ENCODE results near the gene VEGFB. TPM values are rescaled to one million over a fixed set of nuclear protein-coding genes. Genes with fewer than 3 reads are reported as not detected.

Gene VEGFB
- 70.5 and 97.3 TPM in 2 replicates for total RNA-seq

GRCh38 chr11:64233913-64234586 is at the start of gene VEGFB:
VEGFB (plus strand) TSS chr11:64234584; CDS start chr11:64234834, 250 bp downstream.

GRCh38 chr11:64185693-64186491 is 48.5 kb upstream of the VEGFB start, which contains the start of gene STIP1:
STIP1 (plus strand) TSS chr11:64186171; CDS start chr11:64186262, 91 bp downstream.

GRCh38 chr11:64206457-64207255 is 27.7 kb upstream of the VEGFB start, which contains the start of gene FERMT3:
FERMT3 (plus strand) TSS chr11:64206721; CDS start chr11:64207365, 644 bp downstream.

GRCh38 chr11:64225608-64226506 is 8.5 kb upstream of the VEGFB start, which contains the start of the genes NUDT22 and TRPT1:
NUDT22 (plus strand) TSS chr11:64226274; CDS start chr11:64226653, 379 bp downstream.
TRPT1 (minus strand) TSS chr11:64226186; CDS start chr11:64225860, 326 bp downstream.

DNA sequence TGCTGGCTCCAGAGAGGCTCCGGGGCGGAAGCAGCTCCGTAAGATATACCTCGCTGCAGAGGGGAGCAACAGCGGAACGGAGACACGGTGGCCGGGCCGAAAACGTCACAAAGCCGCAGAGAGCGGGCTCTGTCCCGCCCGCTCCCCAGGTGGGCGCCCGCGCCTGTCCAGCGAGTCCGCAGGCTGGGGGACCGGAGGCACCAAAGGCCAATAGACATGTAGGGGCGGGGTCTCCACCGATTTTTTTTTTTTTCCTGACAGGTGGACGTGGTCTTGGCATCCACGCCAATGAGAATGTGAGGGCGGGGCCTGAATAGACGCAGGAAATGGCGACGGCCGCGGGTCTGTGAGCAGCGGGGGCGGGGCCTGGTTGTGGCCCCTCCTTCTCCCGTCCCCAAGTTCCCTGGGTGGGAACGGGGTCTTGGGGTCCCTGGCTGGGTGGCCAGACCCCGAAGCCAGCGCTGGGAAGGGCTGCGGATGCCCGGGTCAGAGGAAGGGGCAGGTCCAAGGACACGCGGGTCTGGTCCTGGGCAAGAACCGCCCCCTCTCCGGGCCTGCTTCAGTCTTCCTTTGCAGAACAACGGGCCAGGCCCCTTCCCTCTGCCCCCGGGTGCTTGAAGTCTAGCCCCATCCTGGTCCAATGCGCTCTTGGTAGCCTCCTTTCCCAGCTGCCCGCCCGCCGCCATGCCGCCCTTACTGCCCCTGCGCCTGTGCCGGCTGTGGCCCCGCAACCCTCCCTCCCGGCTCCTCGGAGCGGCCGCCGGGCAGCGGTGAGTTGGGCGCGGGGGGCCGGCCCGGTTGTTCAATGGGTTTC is 4.0 kb upstream of the VEGFB start, which contains the start of gene DNAJC4:
Gene DNAJC4, plus strand, starts transcription at position 378 of the 814 bp plus-strand sequence. Its CDS starts 307 bp downstream, at position 685.

DNA sequence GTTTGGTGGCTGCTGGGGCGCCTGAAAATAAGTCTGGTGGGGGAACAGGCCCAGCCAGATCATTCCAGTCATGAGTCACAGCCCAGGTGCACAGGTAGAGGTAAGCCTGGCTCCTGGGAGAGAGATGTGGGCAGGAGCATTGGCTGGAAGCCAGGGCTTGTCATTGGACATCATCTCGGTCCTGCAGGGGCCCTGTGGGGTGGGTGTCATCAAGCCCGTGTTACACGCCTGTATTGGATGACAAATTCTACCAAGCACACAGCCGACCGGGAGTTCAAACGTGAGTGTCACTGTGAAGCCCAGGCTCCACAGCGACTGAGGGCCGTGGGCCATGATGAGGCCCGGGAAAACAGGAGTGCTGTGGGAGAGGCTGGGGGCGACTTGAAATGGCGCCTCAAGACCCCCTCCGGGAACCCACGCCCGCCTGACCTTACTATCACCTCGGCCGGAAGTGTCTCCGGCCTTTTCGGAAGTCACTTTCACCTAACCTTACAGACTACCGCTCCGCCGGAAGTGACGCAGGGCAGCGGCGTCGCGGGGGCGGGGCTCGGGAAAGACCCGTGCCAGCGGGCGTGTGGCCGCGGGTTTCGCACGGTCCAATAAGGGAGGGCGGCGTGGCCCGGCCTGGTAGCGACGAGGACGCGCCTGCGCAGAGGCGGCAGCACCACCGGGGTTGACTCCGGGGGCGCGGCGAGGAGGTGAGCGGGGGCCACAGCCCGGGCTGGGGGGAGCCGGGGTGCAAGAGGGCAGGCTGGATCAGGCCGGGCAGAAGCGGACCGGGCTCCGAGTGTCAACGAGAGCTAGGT is 6.3 kb downstream of the VEGFB start, which contains the start of gene FKBP2:
Gene FKBP2, plus strand, starts transcription at position 661 of the 806 bp plus-strand sequence. CDS start 1,293 bp downstream, outside the sequence.

DNA sequence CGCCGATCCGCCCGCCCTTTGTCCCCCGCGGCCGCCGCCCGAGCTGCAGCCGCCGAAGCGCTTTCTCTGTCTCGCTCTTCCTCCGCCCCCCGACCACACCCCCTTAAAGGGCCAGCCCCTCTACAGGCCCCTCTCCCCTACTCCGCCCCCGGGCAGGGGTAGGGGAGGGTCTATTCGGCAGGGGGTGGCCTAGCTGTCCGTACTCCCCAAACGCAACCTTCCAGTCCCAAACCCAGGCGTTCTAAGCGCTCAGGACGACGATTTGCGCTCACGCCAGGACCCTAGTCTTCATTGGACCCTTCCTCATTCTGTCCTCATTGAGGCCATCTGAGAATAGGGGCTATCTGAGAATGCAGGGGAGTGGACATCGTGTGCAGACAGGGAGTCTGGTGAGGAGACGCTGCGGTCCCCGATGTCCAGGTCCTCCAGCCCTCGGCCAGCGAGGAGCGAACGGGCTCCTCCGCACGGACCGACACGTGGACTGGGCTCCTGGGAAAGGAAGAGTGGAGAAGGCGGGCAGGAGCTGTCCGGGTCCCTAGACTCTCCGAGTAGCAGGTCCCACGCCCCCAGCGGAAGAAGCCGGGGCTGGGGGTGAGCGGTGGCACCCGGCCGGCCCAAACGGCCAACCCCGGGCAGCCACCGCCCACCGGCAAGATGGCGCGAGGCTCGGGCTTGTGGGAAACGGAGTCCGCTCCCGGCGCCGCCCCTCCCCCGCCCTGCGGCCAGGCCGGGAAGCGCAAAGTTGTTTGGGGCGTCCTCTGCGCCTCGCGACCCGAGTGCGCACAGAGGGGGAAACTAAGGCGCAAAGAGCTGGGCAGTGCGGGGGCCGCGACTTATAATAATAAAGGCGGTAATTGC is 12.7 kb downstream of the VEGFB start, which contains the start of gene PPP1R14B:
Gene PPP1R14B, minus strand, starts transcription at position 73 of the 858 bp plus-strand sequence. CDS start 270 bp downstream, outside the sequence.

GRCh38 chr11:64251016-64251752 is 16.8 kb downstream of the VEGFB start, which contains the start of gene PLCB3:
PLCB3 (plus strand) TSS chr11:64251530; CDS start chr11:64251650, 120 bp downstream.

DNA sequence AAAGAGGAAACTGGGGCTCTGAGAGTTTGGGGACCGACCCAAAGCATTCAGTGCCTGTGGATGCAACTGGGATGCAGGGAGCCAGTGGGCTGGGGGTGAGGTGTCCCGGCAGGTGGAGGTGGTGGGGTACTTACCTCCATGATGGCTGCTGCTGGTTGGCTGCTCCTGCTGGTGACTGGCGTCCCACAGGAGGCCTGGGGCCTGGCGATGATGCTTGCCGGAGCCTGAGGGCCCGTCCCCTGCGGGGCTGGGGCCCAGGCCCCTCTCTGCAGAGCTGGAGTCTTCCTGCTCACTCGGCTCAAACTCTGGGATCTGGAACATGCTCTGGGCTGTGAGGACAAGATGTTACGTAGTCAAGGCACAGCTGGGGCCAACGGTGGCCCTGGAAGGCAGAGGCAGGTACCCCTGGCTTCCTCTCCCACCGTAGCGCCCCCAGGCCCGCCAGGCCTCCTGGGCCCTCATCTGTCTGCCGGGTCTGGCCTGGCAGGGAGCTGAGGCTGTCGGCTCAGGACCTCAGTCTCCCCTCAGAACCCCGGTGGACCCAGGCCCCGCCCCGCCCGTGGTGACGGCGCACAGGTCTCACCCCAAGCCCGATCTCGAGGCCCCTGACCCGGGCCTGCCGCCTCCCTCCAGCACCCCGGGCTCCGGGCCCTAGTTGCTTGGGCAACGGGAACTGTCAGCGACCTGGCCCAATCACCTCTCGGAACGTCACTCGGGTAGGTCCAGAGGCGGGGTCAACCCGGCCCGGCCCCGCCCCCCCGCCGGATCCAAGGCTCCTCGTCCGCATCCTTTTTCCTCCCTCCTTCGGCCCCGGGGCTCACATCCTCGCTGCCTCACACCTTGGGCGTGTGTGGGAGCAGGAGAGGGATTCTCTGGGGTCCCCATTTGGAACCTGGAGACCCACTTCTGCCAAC is 49.9 kb downstream of the VEGFB start, which contains the start of gene BAD:
Gene BAD, minus strand, starts transcription at position 618 of the 914 bp plus-strand sequence. Its CDS starts 297 bp downstream, at position 321.

GRCh38 chr11:64284962-64285884 is 50.8 kb downstream of the VEGFB start, which contains the start of gene GPR137:
GPR137 (plus strand) TSS chr11:64285848; CDS start chr11:64286525, 677 bp downstream.

Other genes with a start within 250 kb of the VEGFB start
- gene OTUB1, start 248.1 kb upstream of the VEGFB start, total RNA-seq = 83.1 and 89.2 TPM in 2 replicates
- gene FLRT1, start 198.7 kb upstream of the VEGFB start, total RNA-seq = 0.12 and 0.60 TPM in 2 replicates
- gene MACROD1, start 68.5 kb upstream of the VEGFB start, total RNA-seq = 24.4 and 39.9 TPM in 2 replicates
- 88.1 and 90.1 TPM in 2 replicates for gene STIP1, start 48.4 kb upstream of the VEGFB start, total RNA-seq
- gene FERMT3, start 27.9 kb upstream of the VEGFB start, total RNA-seq = 3.2 and 3.4 TPM in 2 replicates
- gene TRPT1, start 8.4 kb upstream of the VEGFB start, total RNA-seq = 53.7 and 59.2 TPM in 2 replicates
- 33.8 and 51.9 TPM in 2 replicates for gene NUDT22, start 8.3 kb upstream of the VEGFB start, total RNA-seq
- 14.0 and 32.9 TPM in 2 replicates for gene DNAJC4, start 4.0 kb upstream of the VEGFB start, total RNA-seq
- 43.6 and 94.6 TPM in 2 replicates for gene FKBP2, start 6.5 kb downstream of the VEGFB start, total RNA-seq
- 184 and 217 TPM in 2 replicates for gene PPP1R14B, start 12.4 kb downstream of the VEGFB start, total RNA-seq
- 32.9 and 40.7 TPM in 2 replicates for gene PLCB3, start 16.9 kb downstream of the VEGFB start, total RNA-seq
- 133 and 152 TPM in 2 replicates for gene BAD, start 50.1 kb downstream of the VEGFB start, total RNA-seq
- gene GPR137, start 51.3 kb downstream of the VEGFB start, total RNA-seq = 25.4 and 32.1 TPM in 2 replicates
- gene KCNK4, start 56.7 kb downstream of the VEGFB start, total RNA-seq = 0.26 TPM in 1 of 2 replicates, not detected in the other
- gene CATSPERZ, start 65.8 kb downstream of the VEGFB start, total RNA-seq = not detected in 2 replicates
- gene ESRRA, start 70.9 kb downstream of the VEGFB start, total RNA-seq = 16.9 and 30.0 TPM in 2 replicates
- gene TRMT112, start 83.0 kb downstream of the VEGFB start, total RNA-seq = 200 and 206 TPM in 2 replicates
- 401 and 450 TPM in 2 replicates for gene PRDX5, start 83.5 kb downstream of the VEGFB start, total RNA-seq
- 0.34 and 2.7 TPM in 2 replicates for gene CCDC88B, start 105.6 kb downstream of the VEGFB start, total RNA-seq
- gene RPS6KA4, start 124.6 kb downstream of the VEGFB start, total RNA-seq = 34.6 and 55.2 TPM in 2 replicates